ENCODE data around the gene MSTN.

MSTN gene

DNA sequence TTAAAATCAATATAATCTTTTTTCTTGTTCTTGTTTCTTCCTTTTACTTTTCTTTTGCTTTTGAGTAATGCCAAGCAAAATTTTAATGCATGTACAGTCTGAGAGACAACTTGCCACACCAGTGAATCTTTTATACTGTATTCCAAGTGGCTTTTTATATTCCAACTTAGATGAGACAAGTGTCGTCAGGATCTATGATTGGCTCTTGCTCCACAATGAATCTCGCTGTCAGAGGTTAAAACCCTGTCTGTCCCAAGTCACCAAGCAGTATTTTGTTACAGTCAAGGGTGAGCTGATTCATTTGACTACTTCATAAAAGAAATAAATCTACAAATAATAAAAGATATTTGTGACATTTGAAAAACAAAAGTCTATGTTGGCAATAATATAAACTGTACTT is at the start of gene MSTN:
Gene MSTN, minus strand, starts transcription at position 129 of the 400 bp plus-strand sequence. CDS start 133 bp downstream, outside the sequence.
- DNase-seq, result no peak

GRCh38 chr2:190111166-190111565 is 48.6 kb upstream of the MSTN start:
- DNase-seq, result no peak

DNA sequence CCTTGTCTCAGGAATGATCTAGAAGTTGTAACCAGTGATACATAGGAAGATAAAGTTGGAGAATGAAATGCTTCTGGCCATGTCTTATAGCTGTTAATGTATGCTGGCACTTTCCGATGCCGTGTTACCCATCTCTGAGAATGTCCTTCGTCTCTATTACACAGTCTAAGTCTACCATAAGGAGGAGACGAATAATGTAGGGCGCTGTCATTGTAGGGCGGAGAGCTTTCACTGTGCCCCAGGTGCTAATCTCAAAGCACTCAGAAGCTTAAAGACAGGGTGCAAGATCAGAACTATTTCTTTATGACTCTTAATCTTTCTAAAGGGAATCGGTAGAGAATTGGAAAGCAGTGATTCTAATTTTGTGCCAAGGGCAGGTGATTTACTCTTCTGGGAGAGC is 48.2 kb upstream of the MSTN start:
- no peak for DNase-seq

GRCh38 chr2:190110131-190110530 is 47.6 kb upstream of the MSTN start:
- DNase-seq, result no peak

DNA sequence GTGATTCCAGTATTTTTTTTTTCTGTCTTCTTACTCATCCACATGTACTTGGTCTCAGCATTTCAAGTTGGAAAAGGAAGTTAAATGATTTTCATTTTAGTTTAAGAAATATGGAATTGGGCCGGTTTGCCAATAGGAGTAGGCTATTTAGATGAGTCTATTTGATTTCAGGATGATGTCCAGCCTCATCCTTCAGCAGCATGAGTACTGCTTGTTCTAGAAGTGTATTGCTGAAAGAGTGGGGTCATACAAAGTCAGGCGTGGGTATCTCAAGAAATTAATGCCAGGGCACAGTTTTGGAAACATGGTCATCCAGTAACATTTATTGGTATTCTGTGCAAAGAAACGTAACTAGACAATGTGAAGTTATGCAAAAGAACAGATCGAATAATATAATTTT is 44.9 kb upstream of the MSTN start:
- DNase-seq, result no peak

DNA sequence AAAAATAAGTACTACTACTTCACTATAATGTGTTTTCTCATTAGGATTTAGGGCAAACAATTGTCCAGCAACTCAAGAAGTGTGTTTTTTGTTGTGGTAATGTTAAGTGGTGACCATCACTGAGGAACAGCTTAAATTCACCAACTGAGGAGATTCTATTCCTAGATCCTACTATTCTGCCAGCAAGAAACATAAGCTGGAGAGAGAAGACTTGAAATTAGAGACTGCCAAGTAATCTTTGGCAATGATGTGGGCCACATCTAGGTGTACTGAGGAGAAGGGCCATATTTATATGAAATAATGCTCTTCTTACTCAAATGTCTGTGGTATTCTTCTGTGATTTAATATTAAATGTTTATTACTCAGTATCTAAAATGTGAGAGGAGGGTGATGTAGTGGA is 44.3 kb upstream of the MSTN start:
- DNase-seq, result no peak

DNA sequence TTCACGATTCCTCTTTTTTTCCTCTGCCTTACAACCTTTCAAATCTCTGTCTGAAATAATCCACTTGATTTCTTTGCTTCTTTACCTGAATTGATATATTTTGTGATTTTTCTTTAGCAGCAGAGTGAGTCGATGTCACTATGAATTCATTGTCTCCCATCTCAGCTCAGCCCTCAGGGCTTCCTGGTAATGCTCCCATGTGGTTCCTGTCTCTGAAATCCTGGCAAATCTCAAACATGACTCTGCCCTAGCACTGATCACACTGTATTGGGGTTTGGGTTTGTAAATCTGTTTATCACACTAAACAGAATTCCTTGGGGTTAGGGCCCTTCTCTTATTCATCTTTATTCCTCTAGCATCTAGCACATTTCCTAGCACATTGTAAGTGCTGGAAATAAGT is 43.0 kb upstream of the MSTN start:
- no peak for DNase-seq

DNA sequence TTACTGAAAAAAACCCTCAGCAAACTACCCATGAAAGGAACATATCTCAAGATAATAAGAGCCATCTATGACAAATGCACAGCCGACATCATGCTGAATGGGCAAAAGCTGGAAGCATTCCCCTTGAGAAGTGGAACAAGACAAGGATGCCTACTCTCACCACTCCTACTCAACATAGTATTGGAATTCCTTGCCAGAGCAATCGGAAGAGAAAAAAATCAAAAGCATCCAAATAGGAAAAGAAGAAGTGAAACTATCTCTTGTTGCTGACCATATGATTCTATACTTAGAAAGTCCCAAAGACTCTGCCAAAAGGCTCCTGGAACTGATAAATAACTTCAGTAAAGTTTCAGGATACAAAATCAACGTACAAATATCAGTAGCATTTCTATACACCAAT is 40.6 kb upstream of the MSTN start:
- DNase-seq, result no peak

GRCh38 chr2:190099890-190100697 is 37.6 kb upstream of the MSTN start:
- DNase-seq, result no peak

- DNase-seq, result no peak
Observed at GRCh38 chr2:190098851-190099250, 36.3 kb upstream of the MSTN start.

DNA sequence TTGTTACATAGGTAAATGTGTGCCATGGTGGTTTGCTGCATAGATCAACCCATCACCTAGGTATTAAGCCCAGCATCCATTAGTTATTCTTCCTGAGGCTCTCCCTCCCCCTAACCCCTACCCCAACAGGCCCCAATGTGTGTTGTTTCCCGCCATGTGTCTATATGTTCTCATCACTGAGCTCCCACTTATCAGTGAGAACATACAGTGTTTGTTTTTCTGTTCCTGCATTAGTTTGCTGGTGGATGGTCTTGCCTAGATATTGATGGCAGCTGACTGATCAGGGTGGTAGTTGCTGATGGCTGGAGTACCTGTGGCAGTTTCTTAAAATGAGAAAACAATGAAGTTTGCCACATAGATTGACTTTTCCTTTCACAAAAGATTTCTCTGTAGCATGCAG is 34.6 kb upstream of the MSTN start:
- no peak for DNase-seq

GRCh38 chr2:190094316-190094871 is 31.9 kb upstream of the MSTN start:
- no peak for DNase-seq

DNA sequence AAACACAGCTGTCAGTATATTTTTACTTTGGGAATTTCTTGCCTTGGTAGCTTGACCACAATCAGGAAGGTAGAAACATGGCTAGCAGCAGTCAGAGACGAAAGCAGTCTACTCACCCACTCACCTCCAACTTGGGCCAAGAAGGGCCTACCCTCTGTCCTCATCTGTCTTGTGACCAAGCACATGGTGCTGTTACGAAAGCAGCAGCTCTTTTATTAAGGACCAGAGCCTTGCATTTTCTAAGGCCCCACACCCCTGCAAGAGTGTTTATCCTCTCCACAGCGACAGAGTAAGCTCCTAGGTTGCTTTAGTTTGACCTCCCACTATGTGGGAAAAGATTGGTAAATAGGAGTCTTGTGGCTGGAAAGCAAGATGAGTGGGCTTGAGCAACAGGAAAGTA is 31.3 kb upstream of the MSTN start:
- no peak for DNase-seq

- DNase-seq, result no peak
Observed at GRCh38 chr2:190090148-190090547, 27.6 kb upstream of the MSTN start.

- DNase-seq, result peak; percentile 53
Observed at GRCh38 chr2:190088917-190089316, 26.4 kb upstream of the MSTN start.

DNA sequence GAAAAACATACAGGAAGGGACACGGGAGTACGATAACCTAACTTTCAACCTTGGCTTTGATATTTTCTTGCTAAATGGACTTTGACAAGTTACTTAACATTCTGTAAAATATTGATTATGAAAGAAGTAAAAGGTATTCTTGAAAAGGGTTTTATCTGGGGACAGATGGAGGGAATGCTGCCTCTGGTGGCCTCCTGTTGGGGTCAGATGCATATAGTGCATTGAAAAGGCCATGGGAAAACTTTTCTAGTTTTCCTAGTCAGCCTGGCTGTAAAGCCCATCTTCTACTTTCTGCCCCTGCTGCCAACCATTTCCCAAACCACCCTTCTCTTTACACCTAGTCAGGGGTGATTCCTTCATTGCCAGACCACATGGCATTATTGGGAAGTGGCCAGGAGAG is 22.2 kb upstream of the MSTN start:
- no peak for DNase-seq

GRCh38 chr2:190082118-190082517 is 19.6 kb upstream of the MSTN start:
- DNase-seq, result no peak

GRCh38 chr2:190080527-190081049 is 18.1 kb upstream of the MSTN start:
- no peak for DNase-seq

DNA sequence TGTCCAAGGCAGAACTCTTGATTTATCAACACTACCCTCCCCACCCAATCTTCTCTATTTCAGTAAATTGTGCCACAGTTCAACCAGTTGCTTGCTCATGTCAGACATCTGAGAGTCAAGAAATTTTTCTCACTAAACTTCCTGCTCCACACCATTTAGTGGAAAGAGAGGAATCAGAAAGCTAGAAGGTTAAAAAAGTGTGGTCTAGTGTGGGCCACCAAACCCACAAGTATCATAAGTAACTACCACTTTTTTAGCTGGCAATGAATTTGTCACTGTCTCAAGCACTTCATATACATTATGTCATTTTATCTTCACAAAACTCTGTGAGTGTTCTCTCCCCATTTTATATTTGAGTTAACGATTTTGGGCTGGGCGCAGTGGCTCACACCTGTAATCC is 16.6 kb upstream of the MSTN start:
- no peak for DNase-seq

GRCh38 chr2:190075623-190076022 is 13.1 kb upstream of the MSTN start:
- no peak for DNase-seq

- peak; percentile 36 for DNase-seq
Observed at GRCh38 chr2:190069936-190070696, 7.6 kb upstream of the MSTN start.

GRCh38 chr2:190068764-190069163 is 6.2 kb upstream of the MSTN start:
- DNase-seq, result no peak

DNA sequence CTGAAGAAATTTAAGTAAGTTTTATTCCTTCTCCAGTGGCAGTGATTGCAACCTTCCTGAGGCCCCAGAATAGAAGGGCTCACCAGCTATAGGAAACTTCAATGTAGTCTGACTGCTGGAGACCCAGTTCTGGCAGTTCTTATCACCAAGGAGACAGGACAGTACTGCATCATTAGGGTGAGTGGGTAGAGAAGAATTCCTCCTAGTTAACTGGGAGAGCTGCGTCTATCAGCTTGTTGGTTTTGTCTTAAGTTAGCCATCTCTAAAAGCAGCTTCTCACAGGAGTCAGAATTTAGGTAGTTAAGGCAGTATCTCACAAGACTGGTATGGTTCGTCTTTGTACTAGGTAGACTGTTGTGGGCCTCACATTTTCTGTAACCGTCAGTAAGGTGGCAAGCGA is 3.3 kb upstream of the MSTN start:
- no peak for DNase-seq

DNA sequence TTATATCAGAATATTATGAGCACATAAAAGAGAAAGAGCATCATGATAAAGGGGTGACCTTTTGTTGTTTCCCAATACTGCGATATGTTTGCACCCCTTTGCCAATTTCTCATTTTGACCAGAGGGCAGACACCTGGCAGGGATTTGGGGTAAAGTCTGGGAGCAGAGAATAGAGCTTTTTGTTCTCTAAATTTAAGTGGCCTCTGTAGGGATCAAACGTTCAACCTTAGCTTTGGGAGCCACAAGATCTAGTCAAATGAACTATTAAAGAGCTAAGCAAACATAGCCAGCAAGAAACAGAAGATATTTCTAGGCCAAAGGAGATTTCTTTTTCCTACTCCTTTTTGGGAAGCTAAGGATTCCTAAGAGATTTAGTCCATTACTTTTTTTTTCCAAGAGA is 1.1 kb upstream of the MSTN start:
- no peak for DNase-seq

Data from CD4-positive, alpha-beta T cell treated with Interleukin-4 for 4 hours (primary cell).